HTERT RPE-1 (cell line): Measurements from ENCODE around the gene DNAI2.

Experiments used
- in situ Hi-C: fragments of 300-500 bp; cut with MboI; formaldehyde crosslinking; loops from 4 replicates; pipeline ENCODE4 v1.14.3; 2020; ENCODE audit warnings: low sequenced_read_pairs

DNAI2 gene

DNA sequence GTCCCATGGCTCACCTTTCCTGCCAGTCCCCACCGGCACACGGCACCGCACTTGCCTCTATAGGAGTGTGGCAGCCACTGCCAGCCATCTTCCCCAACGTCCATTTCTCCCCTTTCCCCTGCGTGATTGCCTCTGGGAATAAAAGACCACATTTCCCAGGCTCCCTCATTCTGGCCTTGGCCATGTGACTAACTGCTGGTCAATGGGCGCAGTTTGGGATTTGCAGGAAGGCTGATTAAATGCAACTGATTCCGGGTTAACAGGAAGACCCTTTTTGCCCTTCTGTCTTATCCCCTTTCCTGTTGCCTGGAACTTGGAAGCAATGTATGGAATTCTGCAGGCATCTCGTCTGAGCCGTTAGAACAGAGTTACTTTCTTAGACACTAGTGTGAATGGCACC lies 84.7 kb downstream of the DNAI2 start:
- in situ Hi-C loops = no loop called here

DNA sequence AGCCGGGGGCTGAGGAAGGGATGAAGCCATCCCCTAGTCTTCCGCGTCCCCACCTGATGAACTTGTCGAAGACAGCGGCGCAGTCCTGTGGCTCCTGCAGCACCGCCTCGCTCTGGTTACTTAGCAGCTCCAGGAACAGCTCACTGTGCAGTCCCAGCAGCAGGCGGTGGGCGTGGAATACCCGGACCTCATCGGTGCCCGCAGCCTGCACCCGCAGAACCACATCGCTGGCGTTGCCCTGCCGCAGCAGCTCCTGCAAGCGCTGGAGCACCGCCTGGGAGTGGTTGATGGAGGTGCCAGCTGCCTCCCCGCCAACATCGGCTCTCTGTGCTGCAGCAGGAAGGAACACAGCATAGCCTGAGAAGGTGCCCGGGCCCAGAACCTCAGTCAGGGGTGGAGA lies 85.9 kb downstream of the DNAI2 start:
- in situ Hi-C loops = no loop called here

DNA sequence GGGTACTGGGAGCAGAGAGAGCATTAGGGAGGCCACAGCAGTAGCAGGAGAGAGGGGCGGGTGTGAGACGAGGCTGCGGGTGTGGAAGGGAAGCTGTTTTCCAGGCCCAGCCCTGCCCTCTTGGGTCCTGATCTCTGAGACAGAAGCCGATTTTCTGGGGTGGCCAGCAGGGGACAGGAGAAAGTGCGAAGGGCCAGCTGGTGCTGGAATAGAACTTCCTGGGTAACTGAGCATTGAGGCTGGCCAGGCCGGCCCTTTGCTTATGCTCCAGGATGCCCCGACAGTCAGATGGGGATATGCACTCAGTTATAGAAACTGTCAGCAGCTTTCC lies 86.8 kb downstream of the DNAI2 start:
- in situ Hi-C loops = no loop called here

DNA sequence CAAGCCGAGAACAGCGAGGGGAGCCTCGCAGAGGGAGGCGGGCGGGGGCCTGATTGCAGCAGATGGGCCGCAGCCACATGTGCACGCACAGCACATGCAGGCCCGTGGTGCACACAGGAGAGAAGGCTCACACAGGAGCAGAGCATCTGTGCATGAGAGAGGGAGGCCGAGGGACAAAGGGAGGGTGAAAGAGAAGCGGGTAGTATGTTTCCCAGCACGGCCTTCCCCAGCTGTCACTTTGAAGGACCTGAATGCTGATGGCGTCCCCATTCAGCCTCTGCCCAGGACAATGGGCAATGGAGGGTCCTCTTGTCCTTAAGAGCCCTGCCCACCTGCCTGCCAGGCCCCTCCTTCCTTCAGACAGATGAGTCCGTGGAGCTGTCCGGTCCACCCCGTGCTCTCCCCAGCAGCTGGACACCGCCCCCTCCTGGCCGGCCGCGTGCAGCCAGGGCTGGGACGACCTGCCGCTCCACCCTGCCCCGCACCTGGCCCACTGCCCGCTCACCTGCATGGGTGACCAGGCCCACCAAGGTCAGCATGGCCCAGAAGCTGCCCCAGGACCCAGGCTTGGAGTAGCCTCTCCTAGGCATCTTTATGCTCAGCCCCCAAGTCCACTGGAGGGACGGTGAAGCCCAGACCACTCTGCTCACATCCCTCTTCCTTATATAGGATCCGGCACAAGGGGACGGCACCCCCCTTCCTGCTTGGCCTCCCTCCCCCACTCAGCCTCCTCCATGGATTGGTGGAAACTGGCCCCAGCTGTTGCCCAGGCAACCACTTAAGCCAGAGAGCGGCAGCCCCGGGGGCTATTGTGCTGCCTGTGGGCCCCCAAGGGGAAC lies 87.4 kb downstream of the DNAI2 start, which contains the start of gene BTBD17:
Gene BTBD17, minus strand, starts transcription at position 639 of the 839 bp plus-strand sequence. Its CDS starts 49 bp downstream, at position 590.
- in situ Hi-C loops = no loop called here

DNA sequence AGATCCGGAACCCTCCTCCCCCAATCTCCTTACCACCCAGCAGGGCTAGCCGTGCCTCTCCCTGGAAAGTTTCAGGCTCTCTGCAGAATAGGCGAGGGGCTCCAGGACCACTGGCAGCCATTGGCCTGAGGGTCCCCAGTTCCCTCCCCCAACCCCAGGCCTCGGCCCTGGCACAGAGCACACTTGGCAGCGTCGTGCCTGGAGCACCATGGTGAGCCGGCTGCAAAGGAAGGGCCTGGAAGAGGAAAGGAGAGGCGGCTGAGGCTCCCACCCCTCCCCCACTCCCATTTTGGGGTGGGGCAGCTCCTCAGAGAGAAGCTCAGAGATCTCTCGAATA lies 88.0 kb downstream of the DNAI2 start:
- in situ Hi-C loops = no loop called here

DNA sequence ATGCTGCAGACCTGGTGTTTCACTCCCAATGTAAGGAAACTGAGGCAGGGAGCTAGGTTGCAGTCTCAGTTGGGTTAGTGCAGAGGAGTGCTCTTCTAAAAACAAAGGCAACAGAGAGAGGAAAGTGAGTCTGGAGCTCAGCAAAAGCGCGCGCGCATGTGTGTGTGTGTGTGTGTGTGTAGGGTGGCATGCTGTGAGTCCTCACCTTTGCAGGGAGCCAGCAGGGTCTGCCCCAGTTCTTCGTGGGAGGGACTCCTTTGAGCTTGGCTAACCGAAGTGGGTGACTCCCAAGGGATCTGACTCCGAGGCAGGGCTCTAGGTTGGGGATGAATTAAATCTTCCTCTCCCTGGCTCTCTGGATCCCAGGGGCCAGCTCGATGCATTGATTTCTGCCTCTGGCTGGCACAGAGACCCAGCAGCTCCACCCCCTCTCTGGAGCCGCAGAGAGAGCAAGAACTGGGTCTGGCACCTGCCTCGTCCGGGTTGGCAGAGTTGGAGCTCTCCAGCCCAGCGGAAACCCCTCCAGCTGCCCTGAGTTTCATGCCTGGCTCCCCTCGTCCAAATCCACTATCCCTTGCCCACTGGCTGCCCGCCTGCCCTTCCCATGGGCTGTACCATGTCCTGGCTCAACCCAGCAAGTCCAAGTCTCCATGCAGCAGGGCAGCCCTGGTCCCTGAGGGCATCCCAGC lies 88.9 kb downstream of the DNAI2 start:
- in situ Hi-C loops = no loop called here
